Activated CD8-positive, alpha-beta memory T cell treated with anti-CD3 and anti-CD28 coated beads, Interleukin-2, amount 50 U/mL, for 1 hour (primary cell): ENCODE results near the gene CHTF18.
"Not testable (repeated sequence)": the region's sequence is repeated elsewhere in the genome, so short reads cannot be mapped to it uniquely, and the experiment has no call there.

Source experiments
- DNase-seq: peaks from one replicate; pipeline ENCODE4 v3.0.0-alpha.2; 2020; ENCODE audit errors: extremely low read depth

The CHTF18 gene

DNA sequence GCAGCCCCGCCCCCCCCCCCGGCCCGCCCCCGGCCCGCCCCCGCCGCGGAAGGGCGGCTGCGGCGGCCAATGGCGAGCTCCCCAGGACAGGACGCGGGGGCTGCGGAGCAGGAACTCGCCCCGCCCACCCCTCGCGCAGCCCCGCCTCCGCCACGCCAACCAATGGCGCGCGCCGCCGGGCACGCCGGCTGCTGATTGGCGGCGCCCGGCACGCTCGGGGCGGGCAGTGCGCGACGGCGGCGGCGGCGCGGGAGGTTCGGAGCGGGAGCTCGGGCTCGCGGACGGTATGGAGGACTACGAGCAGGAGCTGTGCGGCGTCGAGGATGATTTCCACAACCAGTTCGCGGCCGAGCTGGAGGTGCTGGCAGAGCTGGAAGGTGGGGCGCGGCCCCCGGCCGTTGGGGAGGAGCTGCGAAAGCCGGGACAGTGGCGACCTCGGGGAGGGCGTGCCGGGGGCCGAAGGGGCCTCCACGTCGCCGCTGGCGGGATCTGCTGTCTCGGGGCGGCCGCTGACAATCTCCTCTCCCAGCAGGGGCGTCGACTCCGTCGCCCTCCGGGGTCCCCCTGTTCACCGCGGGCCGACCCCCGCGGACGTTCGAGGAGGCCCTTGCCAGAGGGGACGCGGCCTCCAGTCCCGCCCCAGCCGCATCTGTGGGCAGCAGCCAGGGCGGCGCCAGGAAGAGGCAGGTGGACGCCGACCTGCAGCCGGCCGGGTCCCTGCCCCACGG lies at the start of gene CHTF18:
Gene CHTF18, plus strand, starts transcription at position 222 of the 728 bp plus-strand sequence. Its CDS starts 65 bp downstream, at position 287.
- peak; percentile 68 for DNase-seq

DNA sequence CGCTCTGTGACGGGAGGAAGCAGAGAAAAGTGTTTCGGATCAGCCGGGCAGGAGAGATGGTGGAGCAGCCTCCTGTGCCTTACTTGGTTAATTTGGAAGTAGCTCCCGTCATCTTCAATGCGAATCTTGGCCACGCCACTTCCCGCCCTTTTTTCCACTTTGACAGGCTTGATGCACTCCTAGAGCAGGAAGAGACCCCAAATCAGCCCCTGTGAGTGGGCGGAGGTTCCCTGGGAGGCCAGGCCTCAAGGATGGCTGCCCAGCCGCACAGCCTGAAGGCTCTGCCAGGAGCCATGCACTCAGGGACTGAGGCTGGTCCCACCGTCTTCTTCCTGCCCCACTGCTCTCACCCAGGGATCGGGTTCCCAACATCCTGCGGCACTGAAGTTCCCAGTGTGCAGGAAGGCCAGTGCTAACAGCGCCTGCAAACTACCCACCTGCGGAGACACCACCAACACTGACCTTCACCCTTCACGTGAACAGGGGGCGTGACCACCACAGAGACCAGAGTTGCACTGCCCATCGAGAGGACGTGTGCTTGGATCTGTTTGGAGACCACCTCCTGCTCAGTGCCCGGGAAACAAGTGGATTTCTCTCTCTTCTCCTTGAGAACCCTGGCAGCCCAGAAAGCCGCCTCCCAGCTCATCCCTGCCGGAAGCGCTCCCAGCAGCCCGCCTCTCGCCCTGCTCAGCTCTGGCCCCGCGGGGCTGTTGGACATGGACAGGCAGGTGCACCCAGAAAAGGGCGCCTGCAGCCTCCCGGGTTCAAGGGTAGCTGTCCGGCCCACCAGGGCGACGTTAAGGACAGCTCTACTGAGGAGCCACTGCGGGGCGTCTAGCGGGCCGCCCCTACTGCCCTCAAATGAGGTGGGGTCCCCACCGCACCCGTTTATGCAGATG lies 48.6 kb upstream of the CHTF18 start:
- no peak for DNase-seq

DNA sequence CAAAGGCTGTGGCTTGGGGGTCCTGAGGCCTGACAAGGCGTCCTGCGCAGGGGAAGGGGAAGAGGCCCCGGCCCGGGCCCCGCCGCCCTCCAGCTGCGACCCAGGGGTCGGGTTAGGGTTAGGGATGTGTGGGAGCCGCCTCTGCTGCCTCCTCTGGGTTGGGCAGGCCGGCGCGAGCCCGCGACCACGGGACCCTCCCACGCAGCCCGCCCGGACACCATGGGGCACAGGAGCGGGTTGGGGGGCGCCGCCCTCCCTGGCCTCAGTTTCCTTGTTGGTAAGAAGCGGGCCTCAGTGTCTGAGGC lies 48.0 kb upstream of the CHTF18 start:
- no peak for DNase-seq

DNA sequence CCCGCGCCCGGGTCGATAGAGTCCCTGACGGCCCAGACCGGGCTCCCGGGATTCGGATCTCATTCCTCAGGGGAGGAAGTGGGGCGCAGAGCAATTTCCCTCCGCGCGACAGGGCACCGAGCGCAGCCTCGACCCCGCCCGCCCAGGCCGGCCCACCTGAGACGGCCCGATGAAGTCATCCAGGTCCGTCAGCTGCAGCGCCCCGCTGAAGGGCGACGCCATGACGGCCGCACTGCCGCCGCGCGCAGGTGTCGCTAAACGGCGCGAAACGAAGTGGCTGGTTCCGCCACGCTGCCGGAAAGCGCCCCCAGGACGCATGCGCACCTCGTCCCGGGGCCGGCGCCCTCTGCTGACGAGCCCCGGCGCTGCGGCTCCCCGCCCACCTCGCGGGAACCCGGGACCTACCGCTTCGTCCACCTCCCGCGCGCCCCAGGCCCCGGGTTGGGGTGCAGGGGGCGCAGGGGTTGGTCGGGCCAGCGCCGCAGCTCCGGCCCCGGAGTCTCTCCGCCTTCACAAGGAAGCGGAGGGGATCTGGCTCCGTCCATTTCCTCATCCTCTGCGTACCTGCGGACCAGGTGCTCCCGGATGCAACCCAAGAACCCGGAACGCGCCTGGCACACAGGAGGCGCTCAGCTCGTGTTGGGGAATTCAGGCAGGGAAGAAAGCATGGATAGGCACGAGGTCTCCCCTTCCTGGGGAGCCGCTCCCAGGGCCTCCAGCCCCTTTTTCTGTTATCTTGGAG lies 47.5 kb upstream of the CHTF18 start, which contains the start of gene CIAO3:
Gene CIAO3, minus strand, starts transcription at position 234 of the 742 bp plus-strand sequence. Its CDS starts 12 bp downstream, at position 222.
- peak; percentile 70 for DNase-seq

DNA sequence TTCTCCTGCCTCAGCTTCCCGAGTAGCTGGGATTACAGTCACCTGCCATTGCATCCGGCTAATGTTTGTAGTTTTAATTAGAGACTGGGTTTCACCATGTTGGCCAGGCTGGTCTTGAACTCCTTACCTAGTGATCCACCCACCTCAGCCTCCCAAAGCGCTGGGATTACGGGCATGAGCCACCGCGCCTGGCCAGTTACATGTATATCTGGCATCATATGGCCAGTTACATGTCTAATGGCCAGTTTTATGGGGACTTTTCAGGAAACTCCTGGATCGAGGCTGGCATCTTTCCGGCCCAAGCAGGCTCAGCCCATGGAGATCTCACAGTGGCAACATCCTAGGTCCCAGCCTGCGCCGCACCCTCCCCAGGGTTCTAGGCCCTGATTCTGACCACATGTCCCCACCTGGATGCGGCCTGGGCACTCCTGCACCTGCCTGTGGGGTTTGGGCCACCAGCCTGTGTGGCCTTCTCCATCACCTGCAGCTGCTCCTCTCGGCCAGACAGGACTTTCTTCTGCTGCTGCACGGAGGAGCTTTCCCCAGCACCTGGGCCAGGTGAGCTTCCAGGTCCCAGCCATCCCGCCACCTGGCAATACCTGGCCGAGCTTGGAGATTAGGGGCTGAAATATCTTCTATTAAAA lies 46.3 kb upstream of the CHTF18 start:
- DNase-seq = no peak

DNA sequence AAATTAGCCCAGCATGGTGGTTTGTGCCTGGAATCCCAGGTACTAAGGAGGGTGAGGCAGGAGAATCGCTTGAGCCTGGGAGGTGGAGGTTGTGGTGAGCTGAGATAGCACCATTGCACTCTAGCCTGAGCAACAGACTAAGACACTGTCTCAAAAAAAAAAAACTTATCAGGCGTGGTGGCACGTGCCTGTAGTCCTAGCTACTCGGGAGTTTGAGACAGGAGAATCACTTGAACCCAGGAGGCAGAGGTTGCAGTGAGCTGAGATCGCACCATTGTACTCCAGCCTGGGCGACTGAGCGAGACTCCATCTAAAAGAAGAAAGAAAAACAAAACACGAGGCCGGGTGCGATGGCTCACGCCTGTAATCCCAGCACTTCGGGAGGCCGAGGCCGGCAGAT lies 45.5 kb upstream of the CHTF18 start:
- DNase-seq = not testable (repeated sequence)

DNA sequence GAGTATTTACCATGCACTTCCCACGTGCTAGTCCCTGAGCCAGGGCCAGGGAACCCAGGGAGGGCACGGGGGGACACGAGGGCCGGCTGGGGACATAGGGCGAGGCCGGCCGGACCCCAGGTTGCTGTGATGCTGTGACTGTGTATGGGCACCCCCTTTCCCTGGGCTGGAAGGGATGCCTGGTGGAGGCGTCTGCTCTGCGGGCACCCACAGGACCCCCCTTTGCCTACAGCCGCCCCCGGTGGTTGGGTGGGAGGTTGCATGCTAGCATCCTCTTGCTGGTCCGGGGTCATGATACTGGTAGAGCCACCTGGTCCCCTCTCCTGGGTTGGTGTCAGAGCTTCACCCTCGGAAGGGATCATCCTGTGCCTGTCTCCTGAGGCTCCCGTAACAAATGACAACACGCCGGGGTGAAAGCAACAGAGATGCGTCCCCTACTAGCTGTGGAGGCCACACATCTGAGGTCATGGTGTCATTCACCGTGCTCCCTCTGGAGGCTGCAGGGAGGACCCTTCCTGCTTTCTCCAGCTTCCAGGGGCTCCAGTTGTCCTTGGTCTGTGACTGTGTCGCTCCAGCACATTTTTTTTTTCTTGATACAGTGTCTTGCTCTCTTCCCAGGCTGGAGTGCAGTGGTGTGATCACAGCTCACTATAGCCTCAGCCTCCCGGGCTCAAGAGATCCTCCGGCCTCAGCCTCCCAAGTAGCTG lies 44.5 kb upstream of the CHTF18 start:
- no peak for DNase-seq

DNA sequence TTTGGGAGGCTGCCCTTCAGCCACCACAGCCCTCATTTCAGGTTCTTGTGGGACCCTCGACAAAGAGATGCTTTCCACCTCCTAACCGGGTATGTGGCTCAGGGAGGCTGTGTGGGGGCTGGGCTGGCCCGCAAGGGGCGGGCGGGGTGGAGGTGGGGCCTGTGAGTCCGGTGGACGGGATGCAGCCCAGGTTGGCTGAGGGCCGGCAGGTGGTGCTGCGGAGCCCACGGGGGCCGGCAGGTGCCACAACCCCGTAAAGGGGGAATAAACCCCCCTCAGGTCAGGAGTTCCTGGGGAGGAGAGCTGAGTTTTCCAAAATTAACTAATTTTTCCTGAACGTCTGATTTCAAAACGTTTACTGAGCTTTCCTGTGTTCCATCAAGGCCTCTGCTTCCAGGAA lies 42.7 kb upstream of the CHTF18 start:
- DNase-seq = no peak

DNA sequence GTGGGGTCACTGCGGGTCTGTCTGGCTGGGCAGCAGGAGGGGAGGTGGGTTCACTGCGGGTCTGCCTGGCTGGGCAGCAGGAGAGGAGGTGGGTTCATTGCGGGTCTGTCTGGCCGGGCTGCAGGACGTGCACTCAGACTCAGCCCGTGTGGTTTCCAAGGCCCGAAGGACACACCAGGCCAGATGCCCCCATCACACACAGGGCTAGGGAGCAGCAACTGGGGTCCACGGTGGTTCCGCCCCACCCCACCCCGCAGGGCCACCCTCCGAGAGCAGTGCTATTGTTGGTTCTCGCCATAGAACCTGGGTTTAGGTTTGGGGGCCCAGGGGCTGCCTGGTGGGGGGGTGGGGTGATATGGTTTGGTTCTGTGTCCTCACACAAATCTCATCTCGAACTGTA lies 41.8 kb upstream of the CHTF18 start:
- DNase-seq = no peak

DNA sequence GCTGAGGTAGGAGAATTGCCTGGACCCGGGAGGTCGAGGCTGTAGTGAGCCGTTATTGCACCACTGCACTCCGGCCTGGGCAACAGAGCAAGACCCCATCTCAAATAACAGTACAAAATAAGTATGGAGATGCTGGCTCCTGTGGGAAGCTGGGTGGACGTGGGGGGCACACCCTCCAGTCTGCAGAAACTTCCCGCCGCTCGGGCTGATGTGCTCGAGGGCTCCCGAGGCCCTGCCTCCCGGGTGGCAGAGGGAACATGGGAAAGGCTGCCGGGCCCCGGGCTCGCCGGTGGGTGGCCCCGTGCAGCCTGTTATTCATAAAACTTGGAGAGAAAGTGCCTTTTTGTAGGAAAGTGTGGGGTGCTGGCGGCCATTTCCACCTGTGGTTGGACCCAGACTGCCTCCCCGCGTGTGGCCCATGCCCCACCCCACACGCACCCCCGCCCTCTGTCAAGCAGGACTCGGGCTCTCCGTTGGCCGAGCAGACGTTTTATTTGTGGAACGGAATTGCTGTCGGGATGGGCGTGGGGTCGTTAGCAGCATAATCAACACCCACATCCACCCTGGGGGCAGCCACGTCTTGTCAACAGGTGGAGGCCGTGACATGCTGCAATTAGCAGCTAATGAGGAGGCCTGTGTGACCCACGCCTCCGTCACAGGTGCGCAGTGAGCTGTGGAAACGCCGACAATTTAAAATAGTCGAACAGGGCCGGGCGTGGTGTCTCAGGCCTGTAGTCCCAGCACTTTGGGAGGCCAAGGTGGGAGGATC lies 40.3 kb upstream of the CHTF18 start:
- no peak for DNase-seq

DNA sequence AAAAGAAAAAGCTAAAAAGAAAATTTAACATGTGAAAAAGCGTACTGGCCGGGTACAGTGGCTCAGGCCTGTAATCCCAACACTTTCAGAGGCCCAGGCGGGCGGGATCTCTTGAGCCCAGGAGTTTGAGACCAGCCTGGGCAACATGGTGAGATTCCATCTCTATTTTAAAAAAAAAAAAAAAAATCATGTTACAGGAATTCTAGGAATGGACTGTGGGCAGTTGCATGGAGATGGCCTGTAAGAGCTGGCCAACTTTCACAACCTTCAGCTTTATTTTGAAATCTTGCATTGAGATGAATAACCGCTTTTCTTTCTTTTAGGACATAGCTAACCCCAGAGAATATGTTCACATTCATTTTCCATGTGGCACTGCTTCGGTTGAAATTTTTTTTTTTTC lies 39.4 kb upstream of the CHTF18 start:
- no peak for DNase-seq

DNA sequence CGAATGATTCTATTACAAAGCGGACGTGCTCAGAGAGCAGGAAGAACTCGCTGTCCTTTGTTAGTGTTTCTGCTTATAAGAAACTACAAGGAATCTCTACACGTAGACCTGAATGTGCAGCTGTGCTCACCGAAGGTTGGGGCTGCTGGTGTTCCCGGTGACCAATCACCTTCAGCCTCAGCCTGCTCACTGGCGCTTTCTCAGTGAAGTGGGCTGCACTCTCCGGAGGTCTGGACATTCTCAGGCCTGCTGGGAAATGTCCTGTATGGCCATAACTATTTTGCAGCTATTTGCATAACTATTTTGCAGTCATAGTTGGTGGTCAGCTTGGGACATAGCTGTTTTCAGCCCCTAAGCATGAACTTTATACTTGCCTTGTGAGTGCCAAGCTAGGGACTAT lies 37.9 kb upstream of the CHTF18 start:
- DNase-seq = no peak

DNA sequence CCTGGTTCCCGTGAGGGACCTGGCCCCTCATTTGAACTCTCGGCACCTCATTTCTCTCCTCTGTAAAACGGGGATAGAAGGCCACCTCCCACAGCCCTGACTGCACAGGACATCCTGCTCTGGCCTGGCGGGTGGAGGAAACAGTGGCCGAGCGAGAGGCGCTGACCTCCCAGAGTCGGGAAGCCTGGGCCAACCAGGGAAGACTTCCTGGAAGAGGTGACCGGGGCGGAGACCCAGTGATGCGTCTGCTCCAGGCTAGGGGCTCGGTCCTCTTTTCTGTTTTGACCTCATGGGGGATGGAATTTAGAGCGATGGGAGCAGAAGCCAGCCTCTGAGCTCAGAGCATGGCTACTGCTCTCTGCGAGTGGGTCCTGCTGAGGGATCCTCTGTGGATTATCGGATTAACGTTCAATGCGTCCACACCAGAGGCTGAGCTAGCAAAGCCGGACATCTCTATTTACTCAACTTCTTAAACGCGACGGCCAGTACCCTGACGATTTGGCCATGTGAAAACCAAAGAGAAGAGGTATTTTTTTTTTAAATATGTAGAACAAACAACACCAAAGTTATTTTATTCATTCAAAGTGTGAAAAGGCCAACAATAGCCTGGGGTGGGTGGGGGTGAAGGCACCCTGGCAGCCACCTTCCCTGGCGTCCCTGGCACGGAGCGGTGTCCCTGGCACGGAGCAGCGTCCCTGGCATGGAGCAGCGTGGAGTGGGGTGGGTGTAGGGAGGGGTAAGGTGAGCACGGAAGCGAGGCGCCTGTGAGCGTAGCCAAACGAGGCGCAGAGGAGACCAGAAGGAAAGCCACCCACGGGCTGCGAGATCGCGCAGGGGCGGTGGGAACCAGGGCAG lies 37.0 kb upstream of the CHTF18 start:
- no peak for DNase-seq

DNA sequence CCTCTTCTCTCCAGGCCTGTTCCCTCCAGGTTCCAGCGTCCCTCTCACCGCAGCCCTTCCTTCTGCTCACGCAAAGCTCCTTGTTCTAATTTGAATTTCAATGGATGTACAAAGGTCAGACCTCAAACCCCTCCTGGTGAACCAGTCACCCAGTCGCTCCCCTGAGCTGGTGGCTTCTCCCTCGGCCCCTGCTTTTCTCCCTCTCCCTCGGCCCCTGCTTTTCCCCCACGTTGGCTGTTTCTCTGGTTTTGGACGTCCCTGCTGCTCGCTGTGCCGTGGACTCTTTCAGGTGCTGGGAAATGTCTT lies 36.5 kb upstream of the CHTF18 start:
- DNase-seq = no peak

DNA sequence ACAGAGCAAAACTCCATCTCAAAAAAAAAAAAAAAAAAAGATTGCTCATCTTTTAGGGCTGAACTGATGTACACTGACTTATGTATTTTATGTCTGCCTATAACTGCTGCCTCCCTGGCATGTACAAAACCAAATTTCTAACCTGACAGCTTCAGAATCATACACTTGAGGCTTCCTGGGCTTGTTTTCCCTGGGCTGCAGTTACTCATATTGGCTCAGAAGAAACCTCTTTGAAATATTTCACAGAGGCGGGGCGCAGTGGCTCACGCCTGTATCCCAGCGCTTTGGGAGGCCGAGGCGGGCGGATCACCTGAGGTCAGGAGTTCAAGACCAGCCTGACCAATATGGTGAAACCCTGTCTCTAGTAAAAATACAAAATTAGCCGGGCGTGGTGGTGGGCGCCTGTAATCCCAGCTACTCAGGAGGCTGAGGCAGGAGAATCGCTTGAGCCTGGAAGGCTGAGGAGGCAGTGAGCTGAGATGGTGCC lies 34.3 kb upstream of the CHTF18 start:
- DNase-seq = not testable (repeated sequence)

DNA sequence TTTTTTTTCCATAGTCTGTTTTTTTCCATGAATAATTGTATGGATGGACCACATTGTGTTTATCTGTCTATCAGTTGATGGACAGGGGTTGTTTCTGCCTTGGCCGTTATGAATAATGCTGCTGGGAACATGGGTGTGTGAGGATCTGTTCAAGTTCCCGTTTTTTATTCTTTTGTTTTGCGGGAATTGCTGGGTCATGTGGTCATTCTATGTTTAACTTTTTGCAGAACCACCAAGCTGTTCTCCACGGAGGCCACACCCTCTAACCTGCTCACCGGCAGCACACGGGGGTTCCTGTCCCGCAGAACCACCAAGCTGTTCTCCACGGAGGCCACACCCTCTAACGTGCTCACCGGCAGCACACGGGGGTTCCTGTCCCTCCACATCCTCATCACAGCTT lies 33.8 kb upstream of the CHTF18 start:
- no peak for DNase-seq

DNA sequence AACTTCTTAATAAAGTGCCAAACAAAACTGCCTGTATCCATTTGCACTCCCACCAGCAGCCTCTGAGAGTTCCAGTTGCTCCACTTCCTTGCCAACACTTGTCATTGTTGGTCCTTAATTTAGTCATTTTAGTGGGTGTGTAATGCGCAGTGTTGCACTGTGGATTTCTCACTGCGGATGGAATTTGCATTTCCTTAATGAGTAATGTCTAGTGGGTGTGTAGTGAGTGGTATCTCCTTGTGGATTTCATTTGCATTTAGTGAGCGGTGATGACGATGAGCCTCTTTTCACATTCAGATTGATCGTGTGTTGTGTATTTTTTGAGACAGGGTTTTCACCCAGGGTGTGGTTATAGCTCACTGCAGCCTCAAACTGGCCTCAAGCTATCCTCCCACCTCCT lies 32.0 kb upstream of the CHTF18 start:
- DNase-seq = no peak

DNA sequence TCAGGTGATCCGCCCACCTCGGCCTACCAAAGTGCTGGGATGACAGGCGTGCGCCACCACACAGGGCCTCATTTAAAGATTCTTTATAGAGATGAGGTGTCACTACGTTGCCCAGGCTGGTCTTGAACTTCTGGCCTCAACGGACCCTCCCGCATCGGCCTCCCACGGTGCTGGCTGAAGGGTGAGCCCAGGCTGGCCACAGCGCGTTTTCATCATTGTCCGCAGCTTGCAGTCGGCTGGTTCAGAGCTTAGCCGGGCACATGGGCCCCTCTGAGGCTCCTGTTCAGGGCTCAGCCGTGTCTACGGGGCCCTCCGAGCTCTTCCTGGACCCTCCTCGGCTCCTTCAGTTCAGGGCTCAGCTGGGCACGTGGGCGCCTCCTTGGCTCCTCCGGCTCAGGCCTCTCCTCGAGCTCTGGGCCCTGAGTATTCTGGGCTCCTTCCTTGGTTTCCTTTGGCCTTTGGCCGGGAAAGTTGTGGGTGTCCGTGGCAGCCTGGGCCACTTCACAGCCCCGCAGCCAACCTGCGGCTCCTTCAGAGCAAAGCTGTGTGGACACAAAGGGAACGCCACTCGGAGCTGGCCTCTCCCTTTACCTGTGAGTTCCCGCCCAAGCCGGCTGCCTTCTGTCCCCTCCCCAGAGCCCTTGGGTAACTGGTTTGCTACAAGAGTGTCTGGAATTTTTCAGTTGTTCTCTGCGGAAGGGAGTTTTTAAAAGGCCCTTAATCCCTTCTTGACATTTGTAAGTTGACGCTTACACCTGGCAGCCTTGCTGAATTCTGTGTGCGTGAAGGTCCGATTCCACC lies 29.1 kb upstream of the CHTF18 start:
- no peak for DNase-seq

DNA sequence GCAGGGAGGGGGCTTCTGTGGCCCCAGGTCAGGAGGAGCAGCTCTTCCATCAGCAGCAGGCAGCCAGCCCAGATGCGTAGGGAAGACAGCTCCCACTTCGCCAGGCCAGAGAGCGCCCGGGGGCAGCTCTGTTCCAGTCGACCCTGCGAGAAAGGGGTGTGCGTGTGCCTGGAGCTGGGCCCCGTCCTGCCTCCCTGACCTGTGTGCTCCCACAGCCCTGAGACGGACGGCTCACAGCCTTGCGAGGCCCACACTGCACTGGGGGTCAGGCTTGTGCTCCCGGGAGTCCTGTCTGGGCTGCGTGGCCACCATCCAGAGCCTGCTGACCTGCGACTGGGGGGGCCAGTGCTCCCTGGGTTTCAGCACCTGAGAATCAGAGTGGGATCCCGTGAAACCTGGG lies 28.4 kb upstream of the CHTF18 start:
- no peak for DNase-seq
